RKO (cell line): ENCODE results near the gene PLVAP.
"Not testable (repeated sequence)": the region's sequence is repeated elsewhere in the genome, so short reads cannot be mapped to it uniquely, and the experiment has no call there.

Experiments
- DNase-seq: peaks from one replicate; pipeline ENCODE4 v3.0.0-alpha.2; 2016; ENCODE audit warnings: low spot score

The PLVAP gene

DNA sequence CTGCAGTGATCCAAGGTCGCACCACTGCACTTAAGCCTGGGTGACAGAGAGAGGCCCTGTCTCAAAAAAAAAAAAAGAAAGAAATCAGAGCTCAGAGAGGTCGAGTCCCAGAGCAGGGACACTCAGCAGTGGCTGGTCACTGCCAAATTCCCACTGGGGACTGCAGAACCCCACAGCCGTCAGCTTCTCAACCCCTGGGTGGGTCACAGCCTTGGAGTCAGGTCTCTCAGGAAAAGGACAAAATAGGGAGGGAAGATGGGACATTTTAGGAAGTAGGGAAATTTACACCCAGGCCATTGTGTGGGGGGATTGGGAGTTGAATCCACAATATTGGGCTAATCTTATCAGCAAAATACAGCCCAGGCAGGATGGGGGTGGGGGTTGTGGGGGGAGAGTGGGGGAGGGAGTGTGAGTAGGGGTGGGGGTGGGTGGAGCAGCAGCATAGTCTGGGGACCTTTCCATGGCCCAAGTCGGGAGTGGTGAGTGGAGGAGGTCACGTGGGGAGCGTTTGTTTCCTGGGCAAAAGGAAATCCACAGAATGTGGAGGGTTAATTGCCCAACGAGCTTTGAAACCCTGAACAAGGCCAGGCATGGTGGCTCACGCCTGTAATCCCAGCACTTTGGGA lies 21.9 kb upstream of the PLVAP start:
- DNase-seq, result no peak

DNA sequence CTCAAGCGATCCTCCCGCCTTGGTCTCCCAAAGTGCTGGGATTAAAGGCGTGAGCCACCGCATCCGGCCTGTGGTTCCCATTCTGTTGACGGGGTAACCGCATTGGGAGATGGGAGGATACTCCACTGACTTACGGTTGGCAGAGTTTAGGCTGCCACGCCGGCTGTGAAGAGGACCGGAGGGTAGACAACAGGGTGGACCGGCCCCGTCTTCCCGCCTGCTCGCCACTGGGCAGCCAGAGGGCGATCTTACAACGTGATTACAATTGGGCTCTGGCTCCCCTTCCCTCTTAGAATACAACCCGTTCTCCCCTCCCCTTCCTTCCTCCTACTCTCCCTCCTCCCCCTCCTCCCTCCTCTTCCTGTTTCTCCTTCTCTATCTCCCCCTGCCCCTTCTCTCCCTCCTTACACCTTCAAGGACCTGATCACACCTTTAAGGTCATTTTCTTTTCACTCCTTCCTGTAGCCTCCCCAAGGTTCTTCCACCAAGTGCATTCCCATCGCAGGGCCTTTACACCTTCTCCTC lies 17.8 kb upstream of the PLVAP start:
- peak; percentile 74 for DNase-seq

DNA sequence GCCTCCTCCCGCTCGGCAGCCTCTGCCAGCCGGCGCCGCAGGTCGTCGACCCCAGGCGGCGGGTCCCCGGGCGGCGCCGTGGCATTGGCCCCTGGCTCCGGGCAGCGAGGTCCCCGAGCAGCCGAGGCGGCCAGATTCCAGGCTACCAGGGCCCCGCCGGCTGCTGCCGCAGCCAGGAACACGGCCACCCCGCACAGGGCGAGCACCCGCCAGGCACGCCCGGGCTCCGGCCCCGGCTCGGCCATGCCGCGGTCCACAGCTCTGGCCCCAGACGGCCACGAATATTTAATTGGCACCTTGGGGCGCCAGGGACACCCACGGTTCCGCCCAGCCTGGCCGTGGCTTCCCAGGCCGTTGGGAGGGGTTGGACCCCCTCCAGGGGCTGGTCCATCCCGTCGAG lies 16.8 kb upstream of the PLVAP start, which contains the start of gene CCDC194:
Gene CCDC194 (minus strand): TSS at position 283 of the 400 bp plus-strand sequence. CDS start 38 bp downstream, at position 245.
- no peak for DNase-seq

DNA sequence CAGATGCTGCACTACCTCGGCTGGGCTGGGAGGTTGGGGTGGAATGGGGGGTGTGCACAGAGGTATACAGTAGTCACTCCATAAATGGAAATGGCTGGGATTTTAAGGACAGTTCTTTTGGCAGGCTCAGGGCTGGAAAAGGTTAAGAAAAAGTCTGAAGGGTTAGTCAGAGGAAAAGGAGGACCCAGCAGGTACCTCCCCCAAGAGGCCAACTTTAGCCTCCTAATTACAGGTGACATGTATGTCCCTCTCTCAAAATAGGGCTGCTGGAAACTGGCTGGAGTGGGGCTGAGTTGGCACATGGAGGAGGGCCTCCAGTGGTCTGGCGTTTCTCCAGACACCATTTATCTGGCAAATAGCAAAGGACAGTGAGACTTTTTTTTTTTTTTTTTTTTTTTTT lies 15.9 kb upstream of the PLVAP start:
- peak; percentile 49 for DNase-seq

DNA sequence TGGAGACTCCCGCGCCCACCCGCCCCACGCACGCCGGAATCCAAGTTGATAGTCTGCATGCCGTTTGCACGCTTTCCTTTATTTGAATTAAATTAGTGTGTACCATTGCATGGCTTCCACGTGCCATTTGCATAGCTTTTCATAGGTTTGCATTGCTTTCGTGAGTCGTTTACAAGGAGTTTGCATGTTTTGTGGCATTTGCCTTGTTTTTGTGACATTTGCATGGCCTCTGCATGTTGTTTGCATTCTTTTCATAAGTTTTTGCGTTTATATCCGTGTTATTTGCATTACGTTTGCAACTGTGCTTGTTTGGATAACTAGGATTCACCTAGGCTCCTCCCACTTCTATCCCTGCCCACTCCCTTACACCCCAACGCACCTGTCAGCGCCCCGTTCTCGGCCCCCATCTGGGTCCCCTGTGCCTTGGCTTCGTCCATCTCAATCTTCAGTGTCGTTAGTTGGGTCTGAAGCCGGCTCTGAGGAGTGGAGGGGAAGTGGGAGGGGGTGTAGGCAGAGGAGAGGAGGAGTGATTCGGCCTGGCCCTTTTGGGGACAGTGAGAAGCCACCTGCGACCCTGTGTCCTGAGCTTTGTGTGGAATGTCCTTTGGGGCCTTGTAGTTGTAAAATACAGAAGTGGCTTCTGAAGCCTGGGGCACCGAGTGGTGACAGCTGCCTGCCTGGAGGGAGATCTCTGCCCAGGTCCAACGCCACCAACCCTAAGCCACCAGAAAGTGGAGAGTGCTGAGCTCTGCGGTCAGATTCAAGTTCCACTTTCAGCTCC lies 14.4 kb upstream of the PLVAP start:
- DNase-seq, result no peak

DNA sequence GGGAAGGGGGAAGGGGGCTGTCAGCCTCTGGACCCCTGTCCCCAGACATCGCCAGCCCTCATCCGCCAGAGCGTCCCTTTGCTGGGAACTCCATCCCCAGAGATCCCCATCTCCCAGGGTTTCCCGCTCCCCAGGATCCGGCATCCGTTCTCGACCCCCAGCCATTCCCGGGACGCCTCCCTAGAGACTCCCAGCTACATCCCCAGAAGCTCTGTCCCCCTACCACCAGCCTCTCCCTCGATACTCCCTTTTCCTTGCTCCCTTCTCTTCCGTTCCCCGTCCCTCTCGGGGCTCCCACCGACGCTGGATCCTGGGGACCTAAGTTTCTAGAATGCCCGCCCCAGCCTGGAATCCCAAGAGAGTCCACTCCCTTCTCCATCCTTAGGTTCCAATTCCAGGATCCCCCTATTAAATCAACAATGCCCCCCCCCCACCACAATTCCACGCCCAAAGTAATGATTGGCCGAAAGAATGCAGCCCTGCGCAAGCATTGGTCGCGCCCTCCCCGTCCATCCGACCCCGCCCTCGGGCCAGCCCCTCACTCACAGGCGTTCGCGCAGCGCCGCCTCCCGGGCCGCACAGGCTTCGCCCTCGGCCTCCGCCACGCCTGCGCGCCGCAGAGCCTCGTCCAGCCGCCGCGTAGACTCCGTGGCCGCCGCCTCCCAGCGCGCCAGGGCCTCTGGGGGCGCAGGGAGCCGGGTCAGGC lies 13.7 kb upstream of the PLVAP start:
- DNase-seq, result peak; percentile 87

DNA sequence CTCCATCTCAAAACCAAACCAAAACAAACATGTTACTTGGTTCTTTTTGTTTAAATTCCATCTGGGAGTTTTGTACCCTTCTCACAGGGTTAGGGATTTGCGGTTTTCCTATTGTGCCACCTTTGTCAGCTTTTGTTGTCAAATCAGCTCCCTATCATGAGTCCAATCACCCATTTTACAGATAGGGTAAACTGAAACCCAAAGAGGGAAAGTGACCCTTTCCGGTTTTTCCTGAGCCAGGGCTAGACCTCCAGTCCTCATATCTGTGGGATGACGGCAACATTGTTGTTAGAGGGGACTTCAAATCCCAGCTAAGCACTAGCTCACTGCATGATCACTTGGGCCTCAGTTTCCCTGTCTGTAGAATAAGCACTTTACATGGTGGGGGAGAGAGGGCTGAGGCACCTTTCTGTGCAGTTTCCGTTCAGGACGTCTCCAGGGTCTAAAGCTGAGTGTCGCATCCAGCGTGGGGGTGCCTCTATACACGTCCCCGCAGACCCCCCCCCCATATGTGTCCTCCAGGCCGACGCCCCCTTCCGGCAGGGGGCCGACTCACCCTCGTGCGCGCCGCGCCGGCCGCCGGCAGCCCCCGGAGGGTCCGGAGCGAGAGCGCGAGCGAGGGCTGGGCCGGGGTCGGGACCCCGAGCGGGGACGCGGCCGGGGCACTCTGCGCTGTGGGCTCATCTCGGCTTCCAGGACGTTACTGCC lies 13.0 kb upstream of the PLVAP start:
- no peak for DNase-seq

DNA sequence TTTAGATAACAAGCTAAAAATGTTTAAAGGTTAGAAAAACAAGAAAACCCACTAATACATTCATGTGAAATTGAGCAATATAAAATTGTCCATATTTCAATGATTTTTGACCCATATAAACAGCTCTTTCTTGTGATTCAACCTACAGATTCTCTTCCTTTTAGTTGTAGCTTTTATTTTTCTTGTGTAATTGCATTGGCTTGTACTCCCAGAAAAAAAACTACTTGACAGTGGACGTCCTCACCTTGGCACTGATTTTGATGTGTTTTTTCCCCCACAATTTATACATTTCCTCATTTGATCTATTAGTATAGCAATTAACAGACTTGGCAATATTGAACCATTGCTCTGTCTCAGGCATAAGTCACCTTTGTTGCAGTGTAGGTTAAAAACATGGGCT lies 12.1 kb upstream of the PLVAP start:
- DNase-seq, result no peak

DNA sequence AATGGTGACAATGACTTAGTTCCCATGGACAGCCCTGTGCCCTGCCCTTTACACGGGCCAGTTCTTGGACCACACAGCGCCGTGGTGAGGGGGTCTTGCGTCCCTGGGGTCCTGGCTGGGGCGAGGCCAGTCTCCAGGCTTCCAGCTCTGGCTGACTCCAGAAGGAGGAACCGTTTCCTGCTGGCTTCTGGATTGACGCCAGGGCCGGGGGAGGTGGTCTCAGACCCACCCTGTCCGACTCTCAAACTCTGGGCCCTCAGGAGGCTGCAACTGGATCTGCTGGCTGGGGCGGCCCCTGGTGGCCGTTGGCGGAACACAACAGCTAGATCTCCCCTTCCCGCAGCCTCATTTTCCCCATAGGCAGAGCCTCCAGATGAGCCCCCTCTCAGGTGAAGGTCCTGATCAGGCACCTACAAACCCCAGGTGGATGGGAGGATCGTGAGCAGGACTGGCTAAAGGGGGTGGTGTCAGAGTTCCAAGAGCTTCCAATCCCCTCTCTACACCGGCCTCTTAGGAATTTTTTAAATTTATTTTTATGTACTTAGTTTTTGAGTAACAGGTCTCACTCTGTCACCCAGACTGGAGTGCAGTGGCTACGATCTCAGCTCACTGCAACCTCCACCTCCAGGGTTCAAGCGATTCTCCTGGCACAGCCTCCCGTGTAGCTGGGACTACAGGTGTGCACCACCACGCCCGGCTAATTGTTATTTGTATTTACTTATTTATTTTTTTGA lies 8.9 kb upstream of the PLVAP start:
- peak; percentile 46 for DNase-seq

DNA sequence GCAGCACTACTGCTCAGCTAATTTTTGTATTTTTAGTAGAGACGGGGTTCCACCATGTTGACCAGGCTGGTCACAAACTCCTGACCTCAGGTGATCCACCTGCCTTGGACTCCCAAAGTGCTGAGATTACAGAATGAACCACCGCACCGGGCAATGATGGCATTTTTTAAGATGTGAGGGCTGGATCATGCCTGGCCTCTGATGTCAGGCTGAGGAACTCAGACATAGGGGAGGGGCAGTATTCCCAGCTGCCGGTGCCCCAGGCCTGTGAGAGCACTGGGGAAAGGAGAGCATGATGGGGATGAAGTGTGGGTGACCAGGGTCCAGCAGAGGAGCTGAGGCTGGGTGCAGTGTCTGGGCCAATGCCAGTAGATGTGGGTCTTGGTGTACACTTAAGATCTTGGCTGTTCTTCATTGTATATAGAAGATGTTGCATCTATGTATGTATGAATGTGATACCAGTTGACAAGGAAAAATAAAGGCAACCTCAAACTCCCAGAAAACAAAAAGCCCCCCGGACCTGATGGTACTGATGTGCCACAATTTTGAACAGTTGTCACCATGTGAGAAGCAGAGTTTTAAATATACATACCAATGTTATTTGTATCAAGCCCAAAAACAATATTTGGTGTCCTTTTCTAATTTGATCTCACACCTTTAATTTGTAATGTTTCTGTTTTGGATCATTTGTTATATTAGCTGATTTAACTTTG lies 3.4 kb upstream of the PLVAP start:
- DNase-seq, result no peak

DNA sequence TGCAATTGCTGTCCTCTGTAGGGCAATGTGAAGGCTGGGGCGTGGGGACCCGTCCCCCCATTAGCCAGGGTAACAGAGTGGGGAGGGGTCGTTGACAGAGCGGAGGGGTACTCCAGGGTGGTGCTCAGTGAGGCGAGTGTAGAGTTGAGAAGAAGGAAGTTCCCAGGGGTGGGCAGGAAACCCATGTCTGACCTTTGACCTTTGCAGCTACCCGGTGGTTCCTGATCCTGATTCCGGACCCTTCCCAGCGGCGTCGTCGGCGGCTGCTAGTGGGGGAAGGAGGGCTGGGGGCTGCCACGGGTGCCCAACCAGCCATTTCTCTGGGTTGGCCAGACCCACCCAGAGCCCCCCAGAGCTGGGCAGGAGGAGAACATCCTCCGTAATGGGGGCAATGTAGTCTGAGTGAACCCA lies 2.1 kb upstream of the PLVAP start:
- no peak for DNase-seq

DNA sequence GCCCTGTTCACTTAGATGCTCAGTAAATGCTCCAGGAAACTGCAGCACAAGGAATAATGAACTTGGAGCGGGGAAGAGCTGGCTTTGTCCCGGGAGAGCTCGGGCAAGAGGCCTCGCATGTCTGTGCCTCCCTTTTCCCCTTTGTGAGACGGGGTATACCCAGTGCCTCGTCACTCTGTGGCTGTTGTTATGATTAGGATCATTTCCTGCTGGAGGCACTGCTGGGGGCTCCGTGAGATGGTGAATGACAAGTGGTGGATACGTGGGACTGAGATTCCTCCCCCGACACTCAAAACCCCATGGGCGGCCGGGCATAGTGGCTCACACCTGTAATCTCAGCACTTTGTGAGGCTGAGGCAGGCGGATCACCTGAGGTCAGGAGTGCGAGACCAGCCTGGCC lies 1.1 kb upstream of the PLVAP start:
- DNase-seq, result no peak

DNA sequence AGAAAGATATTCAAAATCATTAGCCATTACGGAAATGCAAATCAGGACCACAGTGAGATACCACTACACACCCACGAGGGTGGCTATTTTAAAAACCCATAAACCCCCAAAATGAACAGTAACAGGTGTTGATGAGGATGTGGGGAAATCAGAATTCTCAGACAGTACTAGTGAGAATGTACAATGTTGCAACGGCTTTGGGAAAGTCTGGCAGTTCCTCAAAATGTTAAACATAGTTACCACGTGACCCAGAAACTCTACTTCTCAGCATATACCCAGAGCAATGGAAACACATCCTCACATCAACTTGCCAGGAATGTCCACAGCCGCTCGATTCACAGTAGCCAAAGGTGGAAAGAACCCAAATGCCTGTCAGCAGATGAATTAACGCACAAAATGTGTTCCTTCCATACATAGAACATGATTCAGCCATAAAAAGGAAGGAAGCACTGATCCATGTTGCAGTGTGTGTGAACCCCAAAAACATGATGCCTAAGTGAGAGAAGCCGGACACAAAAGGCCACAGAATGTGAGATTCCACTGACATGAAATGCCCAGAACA lies 7.0 kb downstream of the PLVAP start:
- no peak for DNase-seq

DNA sequence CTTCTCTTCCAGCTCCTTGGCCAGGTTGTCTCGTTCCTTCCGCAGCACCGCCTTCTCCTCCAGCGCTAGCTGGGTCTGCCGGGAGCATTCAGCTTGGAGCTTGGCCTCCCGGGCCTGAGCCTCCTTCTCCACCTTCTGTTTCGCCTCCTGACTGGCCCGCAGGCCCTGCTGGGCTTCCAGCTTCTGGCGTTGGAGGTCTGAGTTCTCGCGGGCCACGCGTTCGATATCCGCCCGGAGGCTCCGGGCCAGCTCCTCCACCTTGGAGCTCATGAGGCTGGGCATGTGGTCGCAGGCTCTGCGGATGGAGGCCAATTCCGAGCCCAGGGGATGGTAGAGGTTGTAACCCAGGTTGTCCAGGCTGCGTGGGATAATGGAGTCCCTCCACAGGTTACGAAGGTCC lies 11.8 kb downstream of the PLVAP start:
- no peak for DNase-seq

DNA sequence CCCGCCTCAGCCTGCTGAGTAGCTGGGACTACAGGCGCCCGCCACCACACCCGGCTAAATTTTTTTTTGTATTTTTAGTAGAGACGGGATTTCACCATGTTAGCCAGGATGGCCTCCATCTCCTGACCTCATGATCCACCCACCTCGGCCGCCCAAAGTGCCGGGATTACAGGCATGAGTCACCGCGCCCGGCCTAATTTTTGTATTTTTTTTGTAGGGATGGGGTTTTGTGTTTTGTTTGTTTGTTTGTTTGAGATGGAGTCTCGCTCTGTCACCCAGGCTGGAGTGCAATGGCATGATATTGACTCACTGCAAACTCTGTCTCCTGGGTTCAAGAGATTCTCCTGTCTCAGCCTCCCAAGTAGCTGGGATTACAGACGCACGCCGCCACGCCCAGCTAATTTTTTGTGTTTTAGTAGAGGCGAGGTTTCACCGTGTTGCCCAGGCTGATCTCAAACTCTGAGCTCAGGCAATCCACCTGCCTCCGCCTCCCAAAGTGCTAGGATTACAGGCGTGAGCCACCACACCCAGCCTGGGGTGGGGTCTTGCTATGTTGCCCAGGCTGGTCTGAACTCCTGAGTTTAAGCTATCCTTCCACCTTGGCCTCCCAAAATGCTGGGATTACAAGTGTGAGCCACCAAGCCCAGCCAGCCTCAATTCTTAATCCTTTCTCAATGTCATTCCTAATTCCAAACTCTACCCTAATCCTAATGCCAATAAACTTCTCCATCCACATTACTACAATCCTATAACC lies 13.1 kb downstream of the PLVAP start:
- not testable (repeated sequence) for DNase-seq

DNA sequence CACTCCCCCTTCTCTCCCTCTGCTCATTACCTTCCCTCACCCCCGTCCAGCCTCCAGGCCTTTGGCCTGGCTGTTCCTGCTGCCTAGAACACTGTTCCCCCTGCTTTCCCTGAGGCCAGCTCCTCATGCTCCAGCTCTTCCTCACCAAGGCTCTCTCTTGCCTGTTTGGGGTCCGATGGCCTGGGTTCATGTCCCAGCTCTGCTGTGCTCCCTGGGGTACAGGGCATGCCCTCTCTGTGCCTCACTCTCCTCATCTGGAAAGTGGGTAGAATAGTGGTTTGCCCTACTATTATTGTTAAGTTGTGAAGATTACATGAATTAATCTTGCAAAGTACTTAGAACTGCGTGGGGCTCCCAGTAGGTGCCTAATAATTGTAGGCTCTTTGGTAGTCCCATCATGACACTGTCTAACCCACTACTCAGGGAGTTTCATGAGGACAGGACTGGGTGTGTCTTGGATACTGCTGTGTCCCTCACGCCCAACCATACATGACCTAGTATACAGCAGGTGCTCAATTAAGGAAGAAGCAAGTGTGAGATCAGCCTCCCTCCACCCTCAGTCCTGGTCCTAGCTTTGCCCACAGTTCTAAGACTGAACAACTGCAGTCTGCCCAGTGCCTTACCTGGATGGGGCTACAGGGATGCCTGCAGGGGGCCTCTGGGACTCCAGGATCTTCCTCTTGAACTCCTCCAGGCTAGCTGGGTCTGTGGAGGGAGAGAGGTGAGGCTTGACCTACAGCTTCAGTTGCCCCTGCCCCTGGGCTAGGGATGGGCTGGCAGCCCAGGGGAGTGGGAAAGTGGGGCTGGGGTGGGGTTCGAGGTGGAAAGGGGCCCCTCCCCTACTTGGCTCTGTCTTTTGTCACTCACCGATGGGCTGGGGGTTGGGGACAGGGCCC lies 17.0 kb downstream of the PLVAP start:
- no peak for DNase-seq

DNA sequence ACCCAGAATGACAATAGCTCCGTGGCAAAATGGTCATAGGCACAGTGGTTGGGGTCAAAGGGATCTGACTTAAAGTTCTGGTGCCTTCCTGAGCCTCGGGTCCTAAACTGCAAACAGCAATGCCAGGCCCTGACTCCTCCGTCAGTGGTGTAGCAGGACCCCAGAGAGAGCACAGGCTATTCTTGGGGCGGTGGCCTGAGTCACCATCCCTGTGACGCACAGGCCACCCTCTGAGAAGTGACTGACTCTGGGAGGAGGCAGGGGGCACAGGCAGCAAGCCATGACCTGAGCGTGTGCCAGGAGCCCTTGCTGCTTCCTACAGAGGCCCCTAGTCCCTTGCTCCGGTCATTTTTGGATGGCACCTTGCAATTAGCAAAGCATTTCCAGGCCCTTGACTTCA lies 18.7 kb downstream of the PLVAP start:
- DNase-seq, result peak; percentile 72

DNA sequence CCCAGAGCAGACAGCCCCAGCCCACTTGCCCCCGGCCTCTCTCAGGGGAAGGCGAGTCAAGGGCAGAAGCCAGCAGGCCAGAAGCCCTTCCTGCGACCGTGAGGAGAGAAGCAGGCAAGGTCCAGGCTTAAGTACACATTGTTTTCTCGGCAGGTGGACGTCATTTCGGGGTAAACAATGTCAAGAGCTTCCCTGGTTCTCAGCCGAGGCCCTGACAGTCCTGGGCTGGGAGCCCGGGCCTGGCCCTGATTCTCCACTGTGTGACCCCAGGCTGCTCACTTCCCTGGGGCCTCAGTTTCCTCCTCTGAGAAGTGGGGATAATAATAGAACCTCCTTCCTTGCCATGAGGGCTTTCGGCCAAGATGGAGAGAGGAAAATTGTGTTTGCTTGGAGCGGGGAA lies 19.4 kb downstream of the PLVAP start:
- DNase-seq, result no peak
